A673 (cell line): ENCODE results near the gene ING5.

Source experiments
- EZH2 ChIP-seq: fragments of 200-600 bp; sonication (generic); IDR thresholded peaks from 2 replicates; pipeline ENCODE4 v1.6.1; 2017; ENCODE audit warnings: borderline replicate concordance, low read depth, mild to moderate bottlenecking, mixed read lengths, antibody characterized with exemption, low read length; ENCODE audit not compliant: poor library complexity, severe bottlenecking
- TF ChIP-seq, protein P1 (sequence below): fragments of 300-800, 200-600 bp; sonication (generic); conservative IDR thresholded peaks from 2 replicates; pipeline ENCODE4 v1.5.1; 2017; ENCODE audit warnings: low read depth, mild to moderate bottlenecking, antibody characterized with exemption, low read length, moderate library complexity, mixed read lengths

DNA sequence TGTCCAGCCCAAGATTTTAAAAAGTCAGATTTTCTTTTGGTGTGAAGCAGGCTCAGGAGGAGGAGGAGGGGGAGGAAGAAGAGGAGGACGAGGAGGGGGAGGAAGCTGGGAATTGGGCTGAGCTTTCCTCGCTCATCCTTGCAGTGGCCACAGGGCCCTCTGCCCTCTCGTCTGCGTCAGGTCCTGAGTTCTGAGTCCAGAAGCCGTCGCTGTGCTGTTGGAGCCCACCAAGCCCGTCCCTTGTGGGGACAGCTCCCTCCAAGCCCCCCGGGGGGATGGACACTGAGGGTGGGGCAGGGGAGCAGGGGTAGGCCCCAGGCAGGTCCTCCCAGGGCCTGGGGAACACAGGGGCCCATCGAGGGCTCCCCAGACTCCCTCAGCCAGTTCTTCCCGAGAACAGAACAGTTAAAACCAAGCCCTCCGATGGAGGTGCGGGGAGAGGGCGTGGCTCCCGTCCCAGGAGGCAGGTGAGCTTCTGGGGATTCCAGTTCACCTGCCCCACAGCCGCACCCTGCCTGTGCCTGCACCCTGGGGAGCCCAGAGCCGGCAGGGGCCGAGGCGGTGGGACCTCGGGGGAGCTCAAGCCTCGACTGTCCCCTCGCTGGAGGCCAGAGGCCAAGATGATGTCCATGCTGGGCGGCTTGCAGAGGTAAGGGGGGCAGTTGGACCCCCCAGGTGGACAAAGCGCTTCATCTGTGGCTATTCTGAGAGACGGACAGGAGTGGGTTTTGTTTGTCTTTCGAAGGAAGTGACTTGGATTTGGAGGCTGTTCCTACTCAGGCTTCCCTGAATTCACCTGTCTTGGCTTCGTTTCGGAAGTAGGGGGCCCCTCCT lies 74.7 kb downstream of the ING5 start, which contains the start of gene GAL3ST2:
- TF ChIP-seq, protein P1, sequence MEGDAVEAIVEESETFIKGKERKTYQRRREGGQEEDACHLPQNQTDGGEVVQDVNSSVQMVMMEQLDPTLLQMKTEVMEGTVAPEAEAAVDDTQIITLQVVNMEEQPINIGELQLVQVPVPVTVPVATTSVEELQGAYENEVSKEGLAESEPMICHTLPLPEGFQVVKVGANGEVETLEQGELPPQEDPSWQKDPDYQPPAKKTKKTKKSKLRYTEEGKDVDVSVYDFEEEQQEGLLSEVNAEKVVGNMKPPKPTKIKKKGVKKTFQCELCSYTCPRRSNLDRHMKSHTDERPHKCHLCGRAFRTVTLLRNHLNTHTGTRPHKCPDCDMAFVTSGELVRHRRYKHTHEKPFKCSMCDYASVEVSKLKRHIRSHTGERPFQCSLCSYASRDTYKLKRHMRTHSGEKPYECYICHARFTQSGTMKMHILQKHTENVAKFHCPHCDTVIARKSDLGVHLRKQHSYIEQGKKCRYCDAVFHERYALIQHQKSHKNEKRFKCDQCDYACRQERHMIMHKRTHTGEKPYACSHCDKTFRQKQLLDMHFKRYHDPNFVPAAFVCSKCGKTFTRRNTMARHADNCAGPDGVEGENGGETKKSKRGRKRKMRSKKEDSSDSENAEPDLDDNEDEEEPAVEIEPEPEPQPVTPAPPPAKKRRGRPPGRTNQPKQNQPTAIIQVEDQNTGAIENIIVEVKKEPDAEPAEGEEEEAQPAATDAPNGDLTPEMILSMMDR = no peak
- no peak for TF ChIP-seq EZH2
